OCI-LY3 (cell line): ENCODE results near the gene L3MBTL4.

Experiments used
- H2AFZ ChIP-seq: fragments of 200-600, 300-600 bp; shearing (Covaris generic); 2 replicates; pipeline ENCODE4 v1.6.0; 2014; ENCODE audit warnings: antibody characterized with exemption, low read depth, low read length
- H3K27ac ChIP-seq: fragments of 200-600, 300-600 bp; sonication (generic); 2 replicates; pipeline ENCODE4 v1.5.1; 2014; ENCODE audit warnings: mild to moderate bottlenecking, low read length, moderate library complexity, mixed read lengths
- H3K27me3 ChIP-seq: fragments of 200-600, 300-600 bp; sonication (generic); 2 replicates; pipeline ENCODE4 v1.6.1; 2014; ENCODE audit warnings: low read depth, low read length, mixed read lengths
- H3K36me3 ChIP-seq: fragments of 200-600, 300-600 bp; sonication (generic); replicated peaks from 2 replicates; pipeline ENCODE3; 2014; ENCODE audit warnings: low read depth, low read length, mixed read lengths
- H3K4me1 ChIP-seq: fragments of 300-600, 200-600 bp; sonication (generic); 2 replicates; pipeline ENCODE4 v1.6.1; 2014; ENCODE audit warnings: low read length, mixed read lengths
- H3K4me2 ChIP-seq: fragments of 200-600, 300-600 bp; sonication (generic); 2 replicates; pipeline ENCODE4 v1.6.1; 2014; ENCODE audit warnings: low read length, mixed read lengths
- H3K4me3 ChIP-seq: fragments of 300-600, 200-600 bp; sonication (generic); 2 replicates; pipeline ENCODE4 v1.5.1; 2014; ENCODE audit warnings: antibody characterized with exemption, mild to moderate bottlenecking, low read length, moderate library complexity
- H3K79me2 ChIP-seq: fragments of 300-600, 200-600 bp; shearing (Covaris generic); 2 replicates; pipeline ENCODE4 v1.6.1; 2014; ENCODE audit warnings: mild to moderate bottlenecking, low read length, mixed read lengths
- H3K9ac ChIP-seq: fragments of 300-600, 200-600 bp; shearing (Covaris generic); 2 replicates; pipeline ENCODE4 v1.6.0; 2014; ENCODE audit warnings: mild to moderate bottlenecking, low read length, moderate library complexity
- H3K9me3 ChIP-seq: fragments of 200-600, 300-600 bp; shearing (Covaris generic); 2 replicates; pipeline ENCODE4 v1.6.1; 2014; ENCODE audit warnings: low read length, mixed read lengths; ENCODE audit not compliant: insufficient read depth
- H4K20me1 ChIP-seq: fragments of 200-600, 300-600 bp; sonication (generic); 2 replicates; pipeline ENCODE4 v1.6.1; 2016; ENCODE audit warnings: low read length, mixed read lengths; ENCODE audit not compliant: insufficient read depth
- CTCF ChIP-seq: fragments of 200-600, 300-600 bp; sonication (generic); IDR thresholded peaks from 2 replicates; pipeline ENCODE4 v1.5.1; 2014; ENCODE audit warnings: antibody characterized with exemption, low read length, low read depth
- EZH2phosphoT487 ChIP-seq: fragments of 200-600 bp; shearing (Covaris generic); IDR thresholded peaks from 2 replicates; pipeline ENCODE4 v1.6.1; 2018; ENCODE audit warnings: antibody characterized with exemption, mixed run types, low read depth

The L3MBTL4 gene

GRCh38 chr18:6441200-6441599 is 26.5 kb upstream of the L3MBTL4 start:
- Histone ChIP-seq H3K4me1 (no peaks in the 10 kb centered on the region), H3K27me3 (no peaks in the 10 kb centered on the region), H3K9me3 (no peaks in the 10 kb centered on the region), H3K9ac (no peak overlapping the region), H3K79me2 (no peaks in the 10 kb centered on the region), H3K4me2 (no peak overlapping the region), H4K20me1 (no peaks in the 10 kb centered on the region), H2AFZ (no peak overlapping the region), H3K36me3 (no peaks in the 10 kb centered on the region), H3K4me3 (no peak overlapping the region), H3K27ac (no peak overlapping the region)
- no peak for TF ChIP-seq CTCF
- no peak for TF ChIP-seq EZH2phosphoT487

- no peak overlapping the region for H3K27ac ChIP-seq
- no peaks in the 10 kb centered on the region for H3K27me3 ChIP-seq
- no peaks in the 10 kb centered on the region for H3K9me3 ChIP-seq
- no peak overlapping the region for H3K4me3 ChIP-seq
- H3K9ac ChIP-seq = no peak overlapping the region
- H3K36me3 ChIP-seq = no peaks in the 10 kb centered on the region
- H3K79me2 ChIP-seq = no peaks in the 10 kb centered on the region
- TF ChIP-seq EZH2phosphoT487 (no peak), CTCF (no peak)
- H3K4me1 ChIP-seq = no peaks in the 10 kb centered on the region
- no peaks in the 10 kb centered on the region for H4K20me1 ChIP-seq
- no peak overlapping the region for H3K4me2 ChIP-seq
- H2AFZ ChIP-seq = no peak overlapping the region
These were observed 23.5 kb upstream of the L3MBTL4 start for GRCh38 chr18:6437937-6438818.

- Histone ChIP-seq H3K4me1 (no peaks in the 10 kb centered on the region), H3K9me3 (no peaks in the 10 kb centered on the region), H3K79me2 (no peaks in the 10 kb centered on the region), H3K27ac (no peak overlapping the region), H4K20me1 (no peaks in the 10 kb centered on the region), H2AFZ (no peak overlapping the region), H3K4me2 (no peak overlapping the region), H3K4me3 (no peak overlapping the region), H3K27me3 (no peaks in the 10 kb centered on the region), H3K9ac (no peak overlapping the region), H3K36me3 (no peaks in the 10 kb centered on the region)
- TF ChIP-seq CTCF (no peak), EZH2phosphoT487 (no peak)
These were observed 21.0 kb upstream of the L3MBTL4 start for GRCh38 chr18:6435731-6436130.

- Histone ChIP-seq H3K27me3 (no peaks in the 10 kb centered on the region), H3K9me3 (no peaks in the 10 kb centered on the region), H2AFZ (no peak overlapping the region), H3K79me2 (no peaks in the 10 kb centered on the region), H4K20me1 (no peaks in the 10 kb centered on the region), H3K4me3 (no peak overlapping the region), H3K4me2 (no peak overlapping the region), H3K36me3 (no peaks in the 10 kb centered on the region), H3K9ac (no peak overlapping the region), H3K4me1 (no peaks in the 10 kb centered on the region), H3K27ac (no peak overlapping the region)
- TF ChIP-seq EZH2phosphoT487 (no peak), CTCF (no peak)
These were observed 20.4 kb upstream of the L3MBTL4 start for GRCh38 chr18:6434987-6435709.
